H1 (cell line): Measurements from ENCODE around the gene CAMTA2. TPM values are rescaled to one million over a fixed set of nuclear protein-coding genes. Genes with fewer than 3 reads are reported as not detected.

Experiments
- CTCF ChIA-PET: fragments of 300-600 bp; sonication (Branson Sonifier 250); formaldehyde crosslinking; loops from one replicate; lab custom pipeline; 2021; ENCODE audit not compliant: partially characterized antibody; lab: Charles Lee
- POLR2A ChIA-PET: fragments of 300-600 bp; sonication (Branson Sonifier 250); formaldehyde crosslinking; loops from one replicate; lab custom pipeline; 2021; ENCODE audit warnings: inconsistent platforms; ENCODE audit not compliant: partially characterized antibody; lab: Charles Lee
- DNase-seq, 2 experiments: peaks; one replicate each; pipeline versions ENCODE4 v3.0.0 to v3.0.0-alpha.2; 2010 to 2022; ENCODE audit warnings: low spot score in 2 of 2, low read depth in 1 of 2, mixed read lengths in 1 of 2
- FAIRE-seq: peaks from 2 replicates; lab custom pipeline; 2011; peaks lifted over from hg19 to GRCh38; lab: Jason Lieb, UNC
- H2AFZ ChIP-seq: 2 replicates; pipeline ENCODE4 v1.8.1; 2012; ENCODE audit warnings: low read length, inconsistent platforms
- H2AK5ac ChIP-seq: 2 replicates; pipeline ENCODE4 v1.6.1; 2013; ENCODE audit warnings: low read depth, low read length
- H2BK120ac ChIP-seq: replicated peaks from 2 replicates; pipeline ENCODE3; 2013; ENCODE audit warnings: low read depth, low read length, inconsistent platforms
- H2BK12ac ChIP-seq: 2 replicates; pipeline ENCODE4 v1.6.1; 2013; ENCODE audit warnings: low read depth, low read length
- H2BK15ac ChIP-seq: 2 replicates; pipeline ENCODE4 v1.6.1; 2013; ENCODE audit warnings: low read length
- H2BK20ac ChIP-seq: 2 replicates; pipeline ENCODE4 v1.6.1; 2013; ENCODE audit warnings: low read length
- H2BK5ac ChIP-seq: 2 replicates; pipeline ENCODE4 v1.6.1; 2013; ENCODE audit warnings: low read depth, low read length
- H3K14ac ChIP-seq: 2 replicates; pipeline ENCODE4 v1.6.1; 2013; ENCODE audit warnings: inconsistent platforms; ENCODE audit not compliant: insufficient read length
- H3K18ac ChIP-seq: 2 replicates; pipeline ENCODE4 v1.6.1; 2013; ENCODE audit warnings: low read length; ENCODE audit errors: extremely low read depth
- H3K23ac ChIP-seq: 2 replicates; pipeline ENCODE4 v1.6.1; 2013; ENCODE audit warnings: inconsistent platforms; ENCODE audit not compliant: insufficient read length
- H3K23me2 ChIP-seq: 2 replicates; pipeline ENCODE4 v1.6.1; 2013; ENCODE audit warnings: low read depth, low read length
- H3K27ac ChIP-seq: 2 replicates; pipeline ENCODE4 v1.6.1; 2011; ENCODE audit warnings: low read depth, low read length, inconsistent platforms
- H3K27me3 ChIP-seq, 4 experiments: replicated peaks in 1 of 4; 1 replicate in 1 of 4; 2 replicates in 3 of 4; pipeline versions ENCODE4 v1.6.1 to v1.8.1; 2011 to 2013; ENCODE audit warnings: low read length in 3 of 4, mild to moderate bottlenecking in 3 of 4, inconsistent platforms in 2 of 4, mixed read lengths in 2 of 4, moderate library complexity in 1 of 4; ENCODE audit not compliant: control insufficient read depth in 3 of 4, insufficient read depth in 3 of 4; ENCODE audit errors: extremely low read depth in 1 of 4
- H3K36me3 ChIP-seq, 4 experiments: 2 replicates each; pipeline versions ENCODE4 v1.6.1 to v1.8.1; 2011 to 2013; ENCODE audit warnings: mild to moderate bottlenecking in 4 of 4, low read length in 3 of 4, moderate library complexity in 2 of 4, control low read depth in 1 of 4, inconsistent platforms in 1 of 4; ENCODE audit not compliant: insufficient read depth in 4 of 4, control insufficient read depth in 2 of 4
- H3K4ac ChIP-seq: replicated peaks from 2 replicates; pipeline ENCODE3; 2013; ENCODE audit warnings: low read length, low read depth, mixed read lengths, inconsistent platforms; ENCODE audit not compliant: insufficient read length
- H3K4me1 ChIP-seq, 4 experiments: replicated peaks in 1 of 4; 1 replicate in 1 of 4; 2 replicates in 3 of 4; pipeline versions ENCODE4 v1.6.1 to v1.8.1; 2011 to 2013; ENCODE audit warnings: low read length in 3 of 4, inconsistent platforms in 2 of 4, mixed read lengths in 1 of 4; ENCODE audit not compliant: insufficient read depth in 4 of 4, control insufficient read depth in 3 of 4
- H3K4me2 ChIP-seq, 2 experiments: 2 replicates each; pipeline versions ENCODE4 v1.6.1 to v1.8.1; 2011 to 2013; ENCODE audit warnings: low read depth in 2 of 2, low read length in 2 of 2, control low read depth in 1 of 2, inconsistent platforms in 1 of 2, mild to moderate bottlenecking in 1 of 2; ENCODE audit not compliant: insufficient read depth in 1 of 2
- H3K4me3 ChIP-seq, 4 experiments: fragments of 200-600, 300-600 bp in 1 of 4; sonication (generic), shearing (Covaris generic), sonication (Bioruptor Twin) in 1 of 4; 2 replicates each; pipeline versions ENCODE4 v1.5.1 to v1.8.1; 2011 to 2016; ENCODE audit warnings: low read length in 4 of 4, low read depth in 3 of 4, control low read depth in 2 of 4, inconsistent platforms in 2 of 4, mild to moderate bottlenecking in 2 of 4, mixed read lengths in 1 of 4, moderate library complexity in 1 of 4; ENCODE audit not compliant: insufficient read depth in 2 of 4; ENCODE audit errors: extremely low read depth in 1 of 4
- H3K56ac ChIP-seq: replicated peaks from 2 replicates; pipeline ENCODE3; 2013; ENCODE audit warnings: low read depth, mild to moderate bottlenecking, mixed read lengths, low read length, inconsistent platforms; ENCODE audit not compliant: insufficient read length
- H3K79me1 ChIP-seq: 2 replicates; pipeline ENCODE4 v1.6.1; 2013; ENCODE audit warnings: low read depth, low read length, control low read depth
- H3K79me2 ChIP-seq, 2 experiments: 2 replicates each; pipeline versions ENCODE4 v1.6.1 to v1.8.1; 2012 to 2013; ENCODE audit warnings: low read length in 2 of 2, mild to moderate bottlenecking in 2 of 2, inconsistent platforms in 1 of 2; ENCODE audit not compliant: insufficient read depth in 2 of 2, control insufficient read depth in 1 of 2
- H3K9ac ChIP-seq, 4 experiments: replicated peaks in 1 of 4; 1 replicate in 1 of 4; 2 replicates in 3 of 4; pipeline versions ENCODE4 v1.6.1 to v1.8.1; 2011 to 2013; ENCODE audit warnings: low read depth in 3 of 4, low read length in 3 of 4, control low read depth in 2 of 4, mild to moderate bottlenecking in 2 of 4, moderate library complexity in 2 of 4, inconsistent platforms in 1 of 4; ENCODE audit errors: extremely low read depth in 1 of 4
- H3K9me3 ChIP-seq, 2 experiments: 2 replicates each; pipeline versions ENCODE4 v1.6.1 to v1.8.1; 2012 to 2013; ENCODE audit warnings: mild to moderate bottlenecking in 2 of 2, moderate library complexity in 2 of 2, control low read depth in 1 of 2, inconsistent platforms in 1 of 2, low read depth in 1 of 2, low read length in 1 of 2, mixed read lengths in 1 of 2; ENCODE audit not compliant: insufficient read depth in 2 of 2
- H4K20me1 ChIP-seq, 2 experiments: replicated peaks in 1 of 2; 2 replicates each; pipeline versions ENCODE3 to v1.8.1; 2011 to 2013; ENCODE audit warnings: inconsistent platforms in 2 of 2, low read length in 2 of 2, mild to moderate bottlenecking in 1 of 2; ENCODE audit not compliant: insufficient read depth in 2 of 2, control insufficient read depth in 1 of 2
- H4K5ac ChIP-seq: 2 replicates; pipeline ENCODE4 v1.6.1; 2013; ENCODE audit warnings: low read length, low read depth, mixed read lengths, inconsistent platforms; ENCODE audit not compliant: insufficient read length
- H4K8ac ChIP-seq: 2 replicates; pipeline ENCODE4 v1.8.0; 2013; ENCODE audit warnings: mild to moderate bottlenecking, moderate library complexity, low read length, inconsistent platforms; ENCODE audit not compliant: insufficient read depth; ENCODE audit errors: extremely low read depth
- H4K91ac ChIP-seq: replicated peaks from 2 replicates; pipeline ENCODE3; 2013; ENCODE audit warnings: low read length, mixed read lengths, inconsistent platforms; ENCODE audit not compliant: insufficient read length
- CBX8 ChIP-seq: fragments of 300-800, 300-1000 bp; sonication (generic); IDR thresholded peaks from 2 replicates; pipeline ENCODE4 v1.7.1; 2016; ENCODE audit warnings: low read depth, low read length, borderline replicate concordance
- CHD1 ChIP-seq: IDR thresholded peaks from 2 replicates; pipeline ENCODE4 v1.6.1; 2012; ENCODE audit warnings: low read depth, low read length, improper control_type of control experiment
- KDM4A ChIP-seq: IDR thresholded peaks from one replicate; pipeline ENCODE4 v1.7.1; 2012; ENCODE audit warnings: low read depth, mild to moderate bottlenecking, moderate library complexity, low read length, inconsistent platforms; ENCODE audit not compliant: severe bottlenecking
- POLR2A ChIP-seq, 2 experiments: IDR thresholded peaks; 1 replicate in 1 of 2; 2 replicates in 1 of 2; pipeline ENCODE4 v1.6.1; 2011; ENCODE audit warnings: low read depth in 2 of 2, low read length in 2 of 2, mild to moderate bottlenecking in 2 of 2; ENCODE audit errors: control extremely low read depth in 1 of 2
- POLR2AphosphoS5 ChIP-seq: IDR thresholded peaks from 2 replicates; pipeline ENCODE4 v1.6.1; 2011; ENCODE audit warnings: low read depth, low read length
- POU5F1 ChIP-seq: IDR thresholded peaks from 2 replicates; pipeline ENCODE4 v1.6.1; 2011; ENCODE audit warnings: low read depth, mild to moderate bottlenecking, low read length, moderate library complexity
- RNF2 ChIP-seq: fragments of 200-900, 300-1000 bp; sonication (generic); IDR thresholded peaks from 2 replicates; pipeline ENCODE4 v1.7.1; 2016; ENCODE audit warnings: borderline replicate concordance, low read depth, mild to moderate bottlenecking, antibody characterized with exemption, low read length; ENCODE audit not compliant: poor library complexity, severe bottlenecking; ENCODE audit errors: missing control alignments
- SP2 ChIP-seq: IDR thresholded peaks from 2 replicates; pipeline ENCODE4 v1.6.1; 2012; ENCODE audit warnings: mild to moderate bottlenecking, low read length, inconsistent platforms
- SP4 ChIP-seq: IDR thresholded peaks from 2 replicates; pipeline ENCODE4 v1.6.1; 2012; ENCODE audit warnings: low read length, inconsistent platforms
- TAF1 ChIP-seq: IDR thresholded peaks from 2 replicates; pipeline ENCODE4 v1.6.1; 2011; ENCODE audit warnings: mild to moderate bottlenecking, low read depth, low read length
- TBP ChIP-seq: IDR thresholded peaks from 2 replicates; pipeline ENCODE4 v1.6.1; 2011; ENCODE audit warnings: low read depth, low read length, improper control_type of control experiment
- YY1 ChIP-seq: IDR thresholded peaks from 2 replicates; pipeline ENCODE4 v1.6.1; 2011; ENCODE audit warnings: low read depth, mild to moderate bottlenecking, low read length
- ZNF274 ChIP-seq: IDR thresholded peaks from 2 replicates; pipeline ENCODE4 v1.7.0; 2012; ENCODE audit warnings: low read length, borderline replicate concordance; ENCODE audit errors: extremely low read depth
- WGBS, 2 experiments: shearing (Covaris generic) in 1 of 2; methylation state at CpG; one replicate each; pipeline versions ENCODE4 v1.1.6 to v1.1.7; 2013 to 2015; ENCODE audit warnings: low lambda C conversion rate in 2 of 2, mixed read lengths in 2 of 2, inconsistent platforms in 1 of 2, low coverage in 1 of 2, missing lambda C conversion rate in 1 of 2; ENCODE audit not compliant: insufficient replicate concordance in 2 of 2, insufficient coverage in 1 of 2, insufficient read length in 1 of 2; ENCODE audit errors: extremely low coverage in 1 of 2, missing lambda C conversion rate in 1 of 2; 5-methylcytosine and 5-hydroxymethylcytosine counted together
- polyA plus RNA-seq, 7 experiments: library from polyadenylated mRNA; depleted of rRNA in 3 of 7; stranded (reverse) in 5 of 7; unstranded in 2 of 7; fragments of >200 nt in 5 of 7; fragments of 200-250 nt in 2 of 7; gene quantifications; 1 replicate in 5 of 7; 2 replicates in 1 of 7; 4 replicates in 1 of 7; pipeline versions ENCODE4 v1.2.1 to v1.2.3, GENCODE V29; 2011 to 2013; ENCODE audit warnings: missing spikeins in 2 of 7, mixed read lengths in 2 of 7
- total RNA-seq: library from RNA; stranded (reverse); fragmentation: NEBNext Ultra II Directional; extraction: Animal tissue kit (Norgen Biotek cat#: 25700); gene quantifications from 2 replicates; pipeline ENCODE4 v1.2.1, GENCODE V29; 2021

Gene CAMTA2
- total and polyA plus RNA-seq, 2 of the 8 experiments (the other 6 are each of a cell fraction or from before 2014, with no cell fraction given) = 5.5 to 12.0 TPM

- Histone ChIP-seq H2BK15ac (peak within 1 kb of the TSS; percentile 88; the same call in 1 of the 2 replicates), H3K23me2 (peaks cover 14% of the 10 kb centered on the region), H2BK5ac (peak within 1 kb of the TSS; percentile 95; the same call in 1 of the 2 replicates), H3K9ac (peak within 1 kb of the TSS in 3 of 4 experiments; percentile 13 to 76 (median 58); a peak in 5 of 7 replicates), H2BK20ac (peak within 1 kb of the TSS; percentile 75; the same call in 1 of the 2 replicates), H3K56ac (peak within 1 kb of the TSS; percentile 34), H3K27me3 (no peaks in the 10 kb centered on the region), H2BK12ac (peak within 1 kb of the TSS; percentile 43; the same call in 1 of the 2 replicates), H3K18ac (peak within 1 kb of the TSS; percentile 93), H3K79me2 (peaks cover 8 to 24% of the 10 kb centered on the region in 2 experiments), H2BK120ac (peak within 1 kb of the TSS; percentile 13), H3K79me1 (0 out of 2 replicates have a peak, but pooled peaks cover 2% of the 10 kb centered on the region), H3K27ac (peak within 1 kb of the TSS; percentile 79), H4K20me1 (peaks cover 11 to 12% of the 10 kb centered on the region in 2 experiments), H3K4ac (peak within 1 kb of the TSS; percentile 88), H3K23ac (no peak within 1 kb of the TSS), H2AK5ac (peak within 1 kb of the TSS; percentile 48; the same call in 1 of the 2 replicates), H2AFZ (no peak within 1 kb of the TSS), H4K8ac (peak within 1 kb of the TSS; percentile 85), H3K4me2 (peak within 1 kb of the TSS; percentile 95 to 97), H3K9me3 (no peaks in the 10 kb centered on the region), H3K36me3 (peaks cover 0 to 13% (median 10%) of the 10 kb centered on the region in 4 experiments; a peak in 6 of 8 replicates), H4K91ac (peak within 1 kb of the TSS; percentile 95), H3K4me3 (peak within 1 kb of the TSS; percentile 69 to 97 (median 80)), H4K5ac (peak within 1 kb of the TSS; percentile 87), H3K4me1 (peaks cover 4 to 17% (median 11%) of the 10 kb centered on the region in 4 experiments), H3K14ac (no peak within 1 kb of the TSS)
- DNase-seq = peak in 1 of 2 experiments; percentile 68
- POLR2A ChIA-PET = interaction anchor here (1.0 to 32.4 kb wide), 10 partner anchors 4 to 129 kb away, joined by 3 to 987 read pairs (median 4); partner anchors contain the start of genes ENO3, GP1BA, PFN1 and RNF167
- WGBS, 2 experiments = 26% methylated on average over 7 of the region's 7 CpGs; no CpG with 5 or more reads in 1 of the 2 experiments
- no peak for FAIRE-seq
- CTCF ChIA-PET = interaction anchor here (0.8 to 1.9 kb wide), 10 partner anchors 10 to 111 kb away, joined by 3 to 5 read pairs (median 3); partner anchors contain the start of genes SLC52A1 and SPAG7
- TF ChIP-seq ZNF274 (no peak), SP2 (no peak), POU5F1 (no peak), TAF1 (no peak), KDM4A (no peak), RNF2 (no peak), TBP (0 out of 2 replicates have a peak, but pooled peaks have one; percentile 21), YY1 (no peak), CBX8 (no peak), SP4 (0 out of 2 replicates have a peak, but pooled peaks have one; percentile 51), POLR2AphosphoS5 (no peak), POLR2A (IDR thresholded peaks at IDR 0.05; ENCODE audit: control extremely low read depth in 1 of 2, low read depth in 2 of 2, low read length in 2 of 2) (no peak), CHD1 (no peak)
Observed at GRCh38 chr17:4950746-4951204, 36.7 kb downstream of the CAMTA2 start, which contains the start of gene ENO3. ENO3 (plus strand) TSS chr17:4951119; CDS start chr17:4951830, 711 bp downstream.
